GM12864 (cell line): ENCODE measurements around the gene MGMT.

Experiments
- DNase-seq: peaks from one replicate; pipeline ENCODE4 v3.0.0-alpha.2; 2011; ENCODE audit warnings: low read depth
- H3K4me3 ChIP-seq: 2 replicates; pipeline ENCODE4 v1.5.1; 2011; ENCODE audit warnings: mild to moderate bottlenecking, low read depth, low read length, control low read depth
- CTCF ChIP-seq: IDR thresholded peaks from 2 replicates; pipeline ENCODE4 v1.5.1; 2011; ENCODE audit warnings: low read depth, mild to moderate bottlenecking, moderate library complexity, low read length, control low read depth, inconsistent platforms; ENCODE audit errors: missing control alignments

Gene MGMT

GRCh38 chr10:129536336-129536735 is 69.3 kb downstream of the MGMT start:
- DNase-seq, result no peak
- no peak overlapping the region for H3K4me3 ChIP-seq
- no peak for TF ChIP-seq CTCF

GRCh38 chr10:129537151-129537550 is 70.1 kb downstream of the MGMT start:
- DNase-seq, result no peak
- no peak for TF ChIP-seq CTCF
- no peak overlapping the region for H3K4me3 ChIP-seq

GRCh38 chr10:129538236-129538635 is 71.2 kb downstream of the MGMT start:
- H3K4me3 ChIP-seq, result no peak overlapping the region
- DNase-seq, result no peak
- no peak for TF ChIP-seq CTCF

- H3K4me3 ChIP-seq, result no peak overlapping the region
- DNase-seq, result no peak
- no peak for TF ChIP-seq CTCF
Measured at GRCh38 chr10:129541200-129541599, 74.2 kb downstream of the MGMT start.

GRCh38 chr10:129541748-129542487 is 74.9 kb downstream of the MGMT start:
- no peak overlapping the region for H3K4me3 ChIP-seq
- no peak for DNase-seq
- TF ChIP-seq CTCF, result no peak

GRCh38 chr10:129542589-129542988 is 75.5 kb downstream of the MGMT start:
- no peak for TF ChIP-seq CTCF
- H3K4me3 ChIP-seq, result no peak overlapping the region
- DNase-seq, result no peak
